ENCODE results near the gene PODN.

The PODN gene

DNA sequence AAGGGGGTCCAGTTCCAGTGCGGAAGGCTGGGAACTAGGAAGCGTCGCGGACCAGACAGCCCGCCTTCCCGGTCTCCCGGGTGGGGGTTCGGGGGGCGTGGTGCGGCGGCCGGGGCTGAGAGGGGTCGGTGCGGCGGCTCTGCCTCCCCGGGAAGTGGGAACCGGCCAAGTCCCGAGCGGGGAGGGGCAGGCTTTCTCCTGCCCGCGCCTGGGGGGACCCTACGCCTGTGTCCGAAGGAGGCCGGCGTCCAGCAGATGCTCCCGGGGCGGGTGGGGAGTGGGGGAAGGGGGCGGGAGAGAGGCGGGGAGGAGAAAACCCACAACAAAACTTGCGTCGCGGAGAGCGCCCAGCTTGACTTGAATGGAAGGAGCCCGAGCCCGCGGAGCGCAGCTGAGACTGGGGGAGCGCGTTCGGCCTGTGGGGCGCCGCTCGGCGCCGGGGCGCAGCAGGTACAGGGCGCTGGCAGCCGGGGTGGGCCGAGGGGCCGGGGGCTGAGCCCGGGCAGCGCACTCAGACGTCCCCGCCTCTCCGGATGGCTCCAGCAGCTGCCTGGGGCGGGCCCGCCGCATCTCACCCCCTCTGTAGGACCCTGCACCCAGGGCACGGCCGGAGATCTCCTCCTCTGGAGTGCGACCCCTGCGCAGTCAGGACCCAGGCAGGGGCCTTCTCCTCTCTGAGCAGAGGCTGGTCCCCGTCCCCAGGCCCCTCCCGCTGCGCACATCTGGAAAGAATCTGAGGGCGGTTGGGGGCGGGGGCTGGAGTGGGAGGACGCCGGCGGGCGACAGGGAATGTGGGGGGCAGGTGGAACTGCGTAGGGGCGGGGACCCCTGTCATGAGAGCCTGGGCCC is at the start of gene PODN:
Gene PODN (plus strand): TSS at position 355 of the 849 bp plus-strand sequence. CDS start 7,643 bp downstream, outside the sequence.
- TF ChIP-seq, protein P1, sequence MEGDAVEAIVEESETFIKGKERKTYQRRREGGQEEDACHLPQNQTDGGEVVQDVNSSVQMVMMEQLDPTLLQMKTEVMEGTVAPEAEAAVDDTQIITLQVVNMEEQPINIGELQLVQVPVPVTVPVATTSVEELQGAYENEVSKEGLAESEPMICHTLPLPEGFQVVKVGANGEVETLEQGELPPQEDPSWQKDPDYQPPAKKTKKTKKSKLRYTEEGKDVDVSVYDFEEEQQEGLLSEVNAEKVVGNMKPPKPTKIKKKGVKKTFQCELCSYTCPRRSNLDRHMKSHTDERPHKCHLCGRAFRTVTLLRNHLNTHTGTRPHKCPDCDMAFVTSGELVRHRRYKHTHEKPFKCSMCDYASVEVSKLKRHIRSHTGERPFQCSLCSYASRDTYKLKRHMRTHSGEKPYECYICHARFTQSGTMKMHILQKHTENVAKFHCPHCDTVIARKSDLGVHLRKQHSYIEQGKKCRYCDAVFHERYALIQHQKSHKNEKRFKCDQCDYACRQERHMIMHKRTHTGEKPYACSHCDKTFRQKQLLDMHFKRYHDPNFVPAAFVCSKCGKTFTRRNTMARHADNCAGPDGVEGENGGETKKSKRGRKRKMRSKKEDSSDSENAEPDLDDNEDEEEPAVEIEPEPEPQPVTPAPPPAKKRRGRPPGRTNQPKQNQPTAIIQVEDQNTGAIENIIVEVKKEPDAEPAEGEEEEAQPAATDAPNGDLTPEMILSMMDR (IDR thresholded peaks at IDR 0.05; ENCODE audit: extremely low read depth, missing control alignments), result no peak
- DNase-seq (ENCODE audit: low spot score), result peak; percentile 49

- peak; percentile 81 for DNase-seq (ENCODE audit: low spot score)
- TF ChIP-seq, protein P1 (IDR thresholded peaks at IDR 0.05; ENCODE audit: extremely low read depth, missing control alignments), result no peak
Measured at GRCh38 chr1:53014791-53015507, 47.1 kb upstream of the PODN start.

DNA sequence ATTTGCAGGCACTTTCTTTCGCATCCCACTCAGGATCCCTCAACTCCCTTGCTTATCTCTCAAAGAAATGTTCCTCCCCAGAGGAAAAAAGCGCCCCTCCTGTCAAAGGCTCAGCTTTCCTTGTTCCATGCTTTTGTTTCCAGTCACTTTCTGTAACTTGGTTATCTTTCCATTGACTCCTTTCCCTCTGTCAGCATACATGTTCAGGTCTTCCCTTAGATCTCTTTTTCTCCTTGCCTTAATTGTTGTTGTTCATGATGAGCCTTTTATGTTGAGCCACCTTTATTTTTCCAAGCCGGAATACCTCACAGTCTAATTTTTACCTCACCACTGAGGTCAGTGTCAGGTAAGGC is 46.5 kb upstream of the PODN start:
- DNase-seq (ENCODE audit: low spot score), result no peak
- TF ChIP-seq, protein P1 (IDR thresholded peaks at IDR 0.05; ENCODE audit: extremely low read depth, missing control alignments), result no peak

DNA sequence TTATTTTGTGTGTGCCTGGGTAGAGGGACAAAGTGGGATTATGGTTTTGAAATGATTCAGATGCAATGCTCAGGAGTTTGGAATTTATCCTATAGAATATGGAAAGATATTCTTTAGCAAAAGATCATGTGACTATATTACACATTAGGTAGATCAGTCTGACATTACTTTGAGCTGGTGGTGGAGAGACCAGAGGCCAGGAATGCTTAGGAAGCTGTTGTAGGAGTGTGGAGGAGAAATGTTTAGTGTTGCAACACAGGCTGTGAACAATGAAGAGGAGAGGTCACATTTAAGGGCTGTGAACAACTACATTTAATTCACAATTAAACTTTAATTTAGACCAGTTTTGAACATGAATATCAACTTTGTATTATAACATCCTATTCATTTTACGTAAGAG is 45.3 kb upstream of the PODN start:
- DNase-seq (ENCODE audit: low spot score), result no peak
- TF ChIP-seq, protein P1 (IDR thresholded peaks at IDR 0.05; ENCODE audit: extremely low read depth, missing control alignments), result no peak

GRCh38 chr1:53020588-53020987 is 41.4 kb upstream of the PODN start:
- DNase-seq (ENCODE audit: low spot score), result no peak

GRCh38 chr1:53022179-53022578 is 39.8 kb upstream of the PODN start:
- no peak for DNase-seq (ENCODE audit: low spot score)
- TF ChIP-seq, protein P1 (IDR thresholded peaks at IDR 0.05; ENCODE audit: extremely low read depth, missing control alignments), result no peak

More at GRCh38 chr1:53020588-53020987, 41.4 kb upstream of the PODN start:
- TF ChIP-seq, protein P1 (IDR thresholded peaks at IDR 0.05; ENCODE audit: extremely low read depth, missing control alignments), result no peak

GRCh38 chr1:53023546-53023945 is 38.5 kb upstream of the PODN start:
- no peak for DNase-seq (ENCODE audit: low spot score)
- TF ChIP-seq, protein P1 (IDR thresholded peaks at IDR 0.05; ENCODE audit: extremely low read depth, missing control alignments), result no peak

Data from GM20000 (cell line).